Endothelial cell of umbilical vein (primary cell): ENCODE measurements around the gene FOXP4. TPM values are rescaled to one million over a fixed set of nuclear protein-coding genes. Genes with fewer than 3 reads are reported as not detected.

Experiments used
- BruUV-seq: library from RNA; stranded (reverse); fragments of 400-500 nt; replicated peaks from 2 replicates; lab custom pipeline; 2021; lab: Mats Ljungman, UMichigan
- CTCF ChIA-PET: fragments of 300-600, 350-600 bp; sonication (Branson Sonifier 250); formaldehyde crosslinking; loops from one replicate; lab custom pipeline; 2021; ENCODE audit warnings: antibody characterized with exemption, inconsistent platforms; lab: Charles Lee
- POLR2A ChIA-PET: fragments of 300-600, 350-600 bp; sonication (Branson Sonifier 250); formaldehyde crosslinking; loops from one replicate; lab custom pipeline; 2021; ENCODE audit warnings: antibody characterized with exemption, inconsistent platforms; lab: Charles Lee
- DNase-seq: peaks from one replicate; pipeline ENCODE4 v3.0.0-alpha.2; 2011; ENCODE audit warnings: low read depth, low spot score
- FAIRE-seq: peaks from 2 replicates; lab custom pipeline; 2011; peaks lifted over from hg19 to GRCh38; lab: Jason Lieb, UNC
- H2AFZ ChIP-seq: 2 replicates; pipeline ENCODE4 v1.6.0; 2012; ENCODE audit warnings: low read depth, low read length, control low read depth, inconsistent platforms
- H3K27ac ChIP-seq: 2 replicates; pipeline ENCODE4 v1.5.1; 2011; ENCODE audit warnings: low read depth, mild to moderate bottlenecking, control low read depth, low read length, moderate library complexity; ENCODE audit not compliant: insufficient read depth
- H3K27me3 ChIP-seq, 2 experiments: 2 replicates each; pipeline versions ENCODE4 v1.6.0 to v1.6.1; 2011; ENCODE audit warnings: low read length in 2 of 2, mixed read lengths in 1 of 2; ENCODE audit not compliant: control insufficient read depth in 2 of 2, insufficient read depth in 2 of 2
- H3K36me3 ChIP-seq, 2 experiments: 2 replicates in 1 of 2; 3 replicates in 1 of 2; pipeline ENCODE4 v1.5.1; 2011; ENCODE audit warnings: low read length in 2 of 2, mild to moderate bottlenecking in 1 of 2, moderate library complexity in 1 of 2; ENCODE audit not compliant: control insufficient read depth in 2 of 2, insufficient read depth in 2 of 2; ENCODE audit errors: extremely low read depth in 1 of 2
- H3K4me1 ChIP-seq: 3 replicates; pipeline ENCODE4 v1.5.1; 2011; ENCODE audit warnings: mild to moderate bottlenecking, low read length; ENCODE audit not compliant: control insufficient read depth, insufficient read depth; ENCODE audit errors: extremely low read depth
- H3K4me2 ChIP-seq: 2 replicates; pipeline ENCODE4 v1.6.1; 2011; ENCODE audit warnings: low read length, control low read depth, mixed read lengths; ENCODE audit not compliant: insufficient read depth
- H3K4me3 ChIP-seq, 3 experiments: fragments of 200-600 bp in 1 of 3; sonication (generic), shearing (Covaris generic) in 1 of 3; replicated peaks in 1 of 3; 2 replicates each; pipeline ENCODE4 v1.5.1; 2011 to 2016; ENCODE audit warnings: control low read depth in 3 of 3, low read length in 3 of 3, mild to moderate bottlenecking in 2 of 3, inconsistent platforms in 1 of 3, low read depth in 1 of 3, moderate library complexity in 1 of 3; ENCODE audit not compliant: insufficient read depth in 1 of 3
- H3K79me2 ChIP-seq: 2 replicates; pipeline ENCODE4 v1.6.0; 2012; ENCODE audit warnings: low read length, inconsistent platforms; ENCODE audit not compliant: control insufficient read depth, insufficient read depth
- H3K9ac ChIP-seq: replicated peaks from 2 replicates; pipeline ENCODE3; 2011; ENCODE audit warnings: low read length, control low read depth; ENCODE audit not compliant: insufficient read depth; ENCODE audit errors: extremely low read depth
- H3K9me1 ChIP-seq: replicated peaks from 3 replicates; pipeline ENCODE4 v1.6.0; 2011; ENCODE audit warnings: mild to moderate bottlenecking, low read length; ENCODE audit not compliant: control insufficient read depth, insufficient read depth; ENCODE audit errors: extremely low read depth
- H3K9me3 ChIP-seq: replicated peaks from 2 replicates; pipeline ENCODE4 v1.5.1; 2012; ENCODE audit warnings: low read length, inconsistent platforms; ENCODE audit not compliant: control insufficient read depth, insufficient read depth
- H4K20me1 ChIP-seq: replicated peaks from 2 replicates; pipeline ENCODE3; 2011; ENCODE audit warnings: mild to moderate bottlenecking, low read length; ENCODE audit not compliant: control insufficient read depth, insufficient read depth; ENCODE audit errors: extremely low read depth
- EZH2 ChIP-seq: IDR thresholded peaks from 2 replicates; pipeline ENCODE4 v1.6.1; 2012; ENCODE audit warnings: borderline replicate concordance, low read depth, mild to moderate bottlenecking, moderate library complexity, low read length, inconsistent platforms; ENCODE audit not compliant: severe bottlenecking
- FOS ChIP-seq: IDR thresholded peaks from 2 replicates; pipeline ENCODE4 v1.6.1; 2011; ENCODE audit warnings: mild to moderate bottlenecking, low read length, moderate library complexity, borderline replicate concordance; ENCODE audit not compliant: insufficient read depth
- GATA2 ChIP-seq: IDR thresholded peaks from 2 replicates; pipeline ENCODE4 v1.7.0; 2011; ENCODE audit warnings: low read depth, mild to moderate bottlenecking, moderate library complexity, mixed read lengths, low read length; ENCODE audit not compliant: insufficient read length, insufficient read depth
- JUN ChIP-seq: IDR thresholded peaks from 2 replicates; pipeline ENCODE4 v1.6.1; 2011; ENCODE audit warnings: borderline replicate concordance, low read depth; ENCODE audit not compliant: insufficient read length, insufficient read depth
- MYC ChIP-seq: IDR thresholded peaks from one replicate; pipeline ENCODE4 v1.6.1; 2011; ENCODE audit warnings: mild to moderate bottlenecking, low read depth, low read length
- POLR2AphosphoS5 ChIP-seq: IDR thresholded peaks from 2 replicates; pipeline ENCODE4 v1.6.1; 2012; ENCODE audit warnings: low read depth, mild to moderate bottlenecking, control low read depth, low read length, moderate library complexity; ENCODE audit not compliant: insufficient read depth
- dilution Hi-C: fragments of 300-500 bp; cut with MboI; formaldehyde crosslinking; loops from one replicate; pipeline ENCODE4 v1.15.0; 2019; ENCODE audit warnings: low sequenced_read_pairs; ENCODE audit not compliant: extremely low pct_ligation_motif_present
- intact Hi-C: fragments of 100-400 bp; cut with micrococcal nuclease; formaldehyde crosslinking; loops from one replicate; pipeline ENCODE4 v1.10.0; 2022
- polyA plus RNA-seq, 4 experiments: library from polyadenylated mRNA; depleted of rRNA in 3 of 4; stranded (reverse) in 3 of 4; unstranded in 1 of 4; fragments of >200 nt; gene quantifications; 2 replicates each; pipeline versions ENCODE4 v1.2.1 to v1.2.3, GENCODE V29; 2011 to 2012; ENCODE audit warnings: missing spikeins in 1 of 4
- total RNA-seq: library from RNA; stranded (reverse); gene quantifications from 2 replicates; pipeline ENCODE4 v1.2.3, GENCODE V29; 2021
- TF ChIP-seq, protein P1 (sequence below): IDR thresholded peaks from 2 replicates; pipeline ENCODE4 v1.6.1; 2011; ENCODE audit not compliant: insufficient read depth, insufficient read length

Gene FOXP4
- total and polyA plus RNA-seq, 2 donors (not counting 3 experiments of a cell fraction or from before 2014, with no cell fraction given) = 5.6 to 23.9 TPM

GRCh38 chr6:41579088-41579610 is 33.0 kb downstream of the FOXP4 start:
- no TSS peak for BruUV-seq
- no peaks in the 10 kb centered on the region for H3K9me1 ChIP-seq
- H3K79me2 ChIP-seq = no peaks in the 10 kb centered on the region
- intact Hi-C loops = no loop called here
- no peak for DNase-seq
- H3K9ac ChIP-seq = no peak overlapping the region
- no peak for FAIRE-seq
- H2AFZ ChIP-seq = no peak overlapping the region
- no peak overlapping the region for H3K27ac ChIP-seq
- CTCF ChIA-PET = interaction anchor here (1.6 to 2.0 kb wide), 2 partner anchors 11 to 18 kb away, joined by 3 to 4 read pairs; no protein-coding TSS in a partner anchor
- TF ChIP-seq POLR2AphosphoS5 = no peak
- no peak for TF ChIP-seq MYC
- TF ChIP-seq, protein P1, sequence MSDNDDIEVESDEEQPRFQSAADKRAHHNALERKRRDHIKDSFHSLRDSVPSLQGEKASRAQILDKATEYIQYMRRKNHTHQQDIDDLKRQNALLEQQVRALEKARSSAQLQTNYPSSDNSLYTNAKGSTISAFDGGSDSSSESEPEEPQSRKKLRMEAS = no peak
- POLR2A ChIA-PET = no interaction called here
- H3K27me3 ChIP-seq = no peaks in the 10 kb centered on the region
- no peaks in the 10 kb centered on the region for H3K9me3 ChIP-seq
- no peak overlapping the region for H3K4me3 ChIP-seq
- H3K36me3 ChIP-seq = peaks cover 0 to 2% of the 10 kb centered on the region in 2 experiments
- H3K4me1 ChIP-seq = peaks cover 35% of the 10 kb centered on the region
- H4K20me1 ChIP-seq = no peaks in the 10 kb centered on the region
- dilution Hi-C loops = no loop called here
- no peak overlapping the region for H3K4me2 ChIP-seq

DNA sequence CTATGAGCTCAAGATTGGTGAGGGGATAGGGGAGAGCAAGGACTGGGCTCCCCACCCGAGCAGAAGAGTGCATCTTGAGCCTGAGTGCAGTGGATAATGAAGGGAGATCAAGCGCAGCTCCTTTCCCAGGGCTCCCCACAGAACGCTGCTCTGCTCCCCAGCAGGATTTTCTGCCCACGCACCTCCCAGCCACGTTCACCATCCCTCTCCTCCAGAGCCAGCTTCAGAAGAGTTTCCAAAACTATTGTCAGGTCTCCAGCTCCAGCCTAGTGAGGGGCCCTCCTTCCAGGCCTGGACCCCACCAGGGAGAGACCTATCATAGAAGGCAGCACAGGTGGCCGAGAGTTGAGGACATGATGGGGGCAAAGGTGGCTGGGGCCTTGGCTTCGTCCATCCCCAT is 34.5 kb downstream of the FOXP4 start:
- no peak overlapping the region for H3K4me3 ChIP-seq
- FAIRE-seq (no peak), DNase-seq (no peak)
- intact Hi-C loops = loop anchor here (1.0 kb wide), 2 partner anchors 19 to 34 kb away; partner anchors contain the start of gene FOXP4
- BruUV-seq = no TSS peak
- peaks cover 0 to 5% of the 10 kb centered on the region in 2 experiments for H3K36me3 ChIP-seq
- peaks cover 35% of the 10 kb centered on the region for H3K4me1 ChIP-seq
- CTCF ChIA-PET = interaction anchor here (0.6 to 2.3 kb wide), 8 partner anchors 9 to 260 kb away, joined by 3 to 9 read pairs (median 4); no protein-coding TSS in a partner anchor
- no peak overlapping the region for H3K4me2 ChIP-seq
- H3K27ac ChIP-seq = no peak overlapping the region
- no peaks in the 10 kb centered on the region for H3K9me1 ChIP-seq
- H2AFZ ChIP-seq = no peak overlapping the region
- dilution Hi-C loops = no loop called here
- no peak overlapping the region for H3K9ac ChIP-seq
- H3K79me2 ChIP-seq = no peaks in the 10 kb centered on the region
- no peaks in the 10 kb centered on the region for H3K9me3 ChIP-seq
- H3K27me3 ChIP-seq = no peaks in the 10 kb centered on the region
- TF ChIP-seq POLR2AphosphoS5 = no peak
- no peak for TF ChIP-seq JUN
- TF ChIP-seq EZH2 = no peak
- no peak for TF ChIP-seq FOS
- no peak for TF ChIP-seq GATA2
- POLR2A ChIA-PET = no interaction called here
- no peaks in the 10 kb centered on the region for H4K20me1 ChIP-seq
